HG03025 (cell line): ENCODE results near the gene LRRN4CL.
"Not testable (repeated sequence)": the region's sequence is repeated elsewhere in the genome, so short reads cannot be mapped to it uniquely, and the experiment has no call there.

Experiments used
- ATAC-seq: cut with Tn5 transposase; IDR thresholded peaks from one replicate; pipeline ENCODE4 v1.9.1; 2021; ENCODE audit warnings: mild to moderate bottlenecking, moderate library complexity; ENCODE audit not compliant: unreplicated experiment, low FRiP score

LRRN4CL gene

GRCh38 chr11:62710001-62710345, 20.6 kb upstream of the LRRN4CL start:
- peak; percentile 2 for ATAC-seq

- peak; percentile 63 for ATAC-seq
Measured at GRCh38 chr11:62709247-62710000, 20.1 kb upstream of the LRRN4CL start.

GRCh38 chr11:62708793-62709192, 19.5 kb upstream of the LRRN4CL start:
- ATAC-seq, result no peak

- ATAC-seq, result no peak
Measured at GRCh38 chr11:62708392-62708791, 19.1 kb upstream of the LRRN4CL start.

GRCh38 chr11:62707277-62707861, 18.0 kb upstream of the LRRN4CL start, which contains the start of the genes BSCL2 and GNG3:
TSS of gene BSCL2 (minus strand) at chr11:62707424. CDS start at chr11:62707195, 229 bp downstream.
TSS of gene GNG3 (plus strand) at chr11:62707676. CDS start at chr11:62708296, 620 bp downstream.
- no peak for ATAC-seq

GRCh38 chr11:62706850-62707247, 17.5 kb upstream of the LRRN4CL start:
- ATAC-seq, result no peak

GRCh38 chr11:62705880-62706849, 16.8 kb upstream of the LRRN4CL start:
- ATAC-seq, result peak; percentile 37

- ATAC-seq, result no peak
Measured at GRCh38 chr11:62705413-62705812, 16.1 kb upstream of the LRRN4CL start.

GRCh38 chr11:62703921-62704320, 14.6 kb upstream of the LRRN4CL start:
- not testable (repeated sequence) for ATAC-seq

GRCh38 chr11:62702246-62702645, 12.9 kb upstream of the LRRN4CL start:
- no peak for ATAC-seq

GRCh38 chr11:62694455-62695167, 5.3 kb upstream of the LRRN4CL start:
- ATAC-seq, result no peak

- ATAC-seq, result not testable (repeated sequence)
Measured at GRCh38 chr11:62693624-62694023, 4.3 kb upstream of the LRRN4CL start.

- no peak for ATAC-seq
Measured at GRCh38 chr11:62688491-62688890, 839 bp downstream of the LRRN4CL start.

GRCh38 chr11:62687508-62688396, 1.6 kb downstream of the LRRN4CL start:
- no peak for ATAC-seq

GRCh38 chr11:62682518-62682917, 6.8 kb downstream of the LRRN4CL start:
- ATAC-seq, result no peak

GRCh38 chr11:62680825-62681240, 8.5 kb downstream of the LRRN4CL start:
- ATAC-seq, result no peak

- no peak for ATAC-seq
Measured at GRCh38 chr11:62678770-62679696, 10.3 kb downstream of the LRRN4CL start, which contains the start of gene UBXN1. TSS of gene UBXN1 (minus strand) at chr11:62679073. CDS start at chr11:62678923, 150 bp downstream.

GRCh38 chr11:62678433-62678769, 10.9 kb downstream of the LRRN4CL start:
- no peak for ATAC-seq
